ENCODE data around the gene CASKIN2.

The CASKIN2 gene

DNA sequence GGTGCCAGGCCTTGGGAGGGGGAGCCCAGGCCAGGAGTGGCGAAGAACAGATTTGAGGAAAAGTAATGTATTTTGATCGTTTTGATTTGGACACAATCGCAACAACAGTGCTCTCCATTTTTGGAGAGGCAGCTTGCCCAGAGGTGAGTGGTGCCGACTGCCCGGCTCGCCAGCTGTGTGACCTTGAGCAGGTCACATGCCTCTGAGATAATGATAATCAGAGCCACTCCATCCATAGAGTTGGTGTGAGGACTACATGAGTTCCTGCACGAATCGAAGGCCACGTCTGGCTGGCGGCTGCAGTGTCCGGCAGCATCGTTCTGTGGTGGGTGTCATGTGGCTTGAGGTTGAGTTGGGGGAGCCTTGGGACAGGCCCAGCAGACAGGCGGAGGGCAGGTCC, 30.8 kb upstream of the CASKIN2 start:
- no peak for DNase-seq (ENCODE audit: low read depth, low spot score)

DNA sequence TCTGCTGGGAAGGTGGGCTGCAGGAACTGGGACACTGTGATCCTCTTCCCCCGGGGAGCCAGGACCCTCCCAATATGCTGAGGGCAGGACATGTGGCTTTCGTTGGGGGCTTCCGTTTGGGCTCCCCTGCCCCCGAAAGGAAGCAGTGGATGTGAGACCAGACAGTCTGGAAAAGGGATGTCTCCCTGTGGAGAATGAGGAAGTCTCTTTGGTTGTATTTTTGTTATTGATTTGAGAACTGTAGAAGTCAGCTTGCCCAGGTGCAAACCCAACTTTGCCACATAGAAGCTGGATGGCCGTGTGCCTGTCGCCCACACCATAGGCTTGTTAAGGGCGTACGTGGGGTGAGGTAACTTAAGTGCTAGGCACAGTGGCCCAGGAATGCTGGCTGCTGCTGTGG, 28.9 kb upstream of the CASKIN2 start:
- no peak for DNase-seq (ENCODE audit: low read depth, low spot score)

DNA sequence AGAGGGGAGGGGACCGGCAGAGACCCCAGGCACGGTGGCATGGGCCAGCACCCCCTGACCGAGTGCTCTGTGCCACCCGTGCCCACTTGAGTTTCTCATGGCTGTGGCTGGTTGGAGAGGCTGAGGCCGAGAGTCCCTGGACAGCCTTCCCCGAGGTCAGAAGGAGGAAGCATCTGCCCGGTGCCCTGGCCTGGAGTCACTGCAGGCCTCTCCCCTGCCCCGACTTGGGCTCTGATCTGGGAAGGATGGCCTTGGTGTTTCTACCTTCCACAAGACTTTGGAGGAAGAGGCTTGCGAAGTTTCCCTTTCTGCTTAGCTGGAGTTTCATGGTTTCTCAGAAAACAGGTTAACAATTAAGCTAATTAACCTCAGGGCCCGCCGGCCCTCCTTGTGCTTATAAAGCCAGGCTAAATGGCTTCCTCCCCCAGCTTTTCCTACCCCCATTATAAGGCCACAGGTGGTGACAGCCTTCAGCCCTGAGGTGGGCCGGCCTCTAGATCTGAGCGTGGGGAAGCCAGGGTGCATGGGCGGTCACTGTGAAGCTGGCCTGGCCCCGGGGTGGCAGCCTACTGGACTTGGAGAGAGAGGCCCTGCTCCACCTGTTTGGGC, 27.5 kb upstream of the CASKIN2 start:
- DNase-seq (ENCODE audit: low read depth, low spot score): no peak

DNA sequence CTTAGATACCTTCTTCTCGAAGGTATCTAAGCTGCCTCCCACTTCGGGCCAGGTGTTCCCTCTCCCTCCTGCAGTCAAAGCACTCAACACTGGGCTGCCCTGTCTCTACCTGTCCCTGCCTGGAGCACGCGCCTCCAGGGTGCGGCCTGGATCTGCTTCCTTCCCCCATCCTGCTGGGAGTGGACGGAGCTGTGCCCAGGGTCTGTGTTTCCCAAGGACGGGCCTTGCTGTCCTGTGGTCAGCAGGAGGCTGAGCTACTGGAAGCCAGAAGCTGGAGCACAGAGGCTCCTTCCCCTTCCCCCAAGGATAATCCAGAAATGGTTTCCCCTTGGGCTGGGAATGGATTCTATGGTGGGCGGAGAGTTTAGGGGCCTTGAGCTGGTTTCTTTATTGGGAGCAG, 26.9 kb upstream of the CASKIN2 start:
- no peak for DNase-seq (ENCODE audit: low read depth, low spot score)

DNA sequence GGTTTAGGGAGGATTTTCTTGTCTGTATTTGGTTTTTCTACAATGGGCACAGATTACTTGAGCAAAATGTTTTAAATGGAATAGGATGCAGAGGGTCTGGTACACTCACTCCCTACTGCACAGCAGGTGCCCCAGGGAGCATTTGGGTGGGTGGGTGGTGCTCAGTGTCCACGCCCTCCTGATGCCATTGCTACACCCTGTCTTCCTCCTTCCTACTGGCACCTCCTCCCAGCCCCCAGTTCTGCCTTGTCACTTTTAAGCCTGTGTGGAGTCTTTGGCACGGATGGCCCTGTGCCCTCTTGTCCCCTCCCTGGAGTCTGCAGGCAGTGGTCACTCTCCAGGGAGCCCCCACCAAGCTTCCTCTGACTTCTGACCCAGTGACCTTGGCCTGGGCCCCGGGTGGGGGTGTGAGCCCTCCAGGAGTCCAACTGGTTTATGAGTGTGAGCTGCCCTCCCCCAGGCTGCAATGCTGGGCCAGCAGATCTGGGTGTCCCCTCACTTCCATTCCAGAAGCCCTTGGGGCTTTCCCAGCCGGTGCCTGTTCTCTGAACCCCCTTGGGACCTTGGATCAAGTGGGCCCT, 25.7 kb upstream of the CASKIN2 start:
- no peak for DNase-seq (ENCODE audit: low read depth, low spot score)

DNA sequence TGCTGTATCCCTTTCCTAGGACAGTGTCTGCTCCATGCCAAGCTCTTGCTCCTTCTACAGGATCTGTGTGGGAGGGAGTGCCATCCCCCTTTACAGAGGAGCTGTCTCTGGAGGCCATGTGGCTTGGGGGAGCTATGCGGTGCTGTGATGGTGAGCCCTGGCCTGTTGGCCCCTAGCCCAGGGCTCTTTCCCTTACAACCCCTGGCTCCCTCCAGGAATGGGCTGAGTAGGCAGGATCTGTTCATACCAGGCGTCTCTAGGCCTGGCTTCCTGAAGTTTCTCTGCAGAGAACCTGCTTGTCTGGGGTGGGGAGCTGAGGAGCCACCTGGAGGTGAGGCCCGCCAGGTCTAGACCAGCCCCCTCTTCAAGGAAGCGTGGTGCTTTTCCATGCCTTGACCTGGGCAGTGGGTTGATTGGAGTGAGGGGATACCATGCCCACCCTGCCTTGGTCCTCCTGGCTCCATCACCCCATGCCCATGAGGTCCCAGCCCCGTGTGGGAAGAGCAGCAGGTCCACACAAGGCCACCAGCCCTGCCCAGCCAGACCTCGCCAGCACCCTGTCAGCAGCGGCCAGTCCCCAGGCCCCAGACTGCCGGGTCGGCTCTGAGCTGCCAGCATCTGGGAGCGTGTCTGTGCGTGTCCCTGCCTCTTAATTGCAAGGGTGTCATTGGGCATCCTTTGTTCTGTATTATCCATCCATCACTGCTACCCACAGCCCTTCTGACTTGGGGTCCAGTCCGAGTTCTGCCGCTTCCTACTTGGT, 24.8 kb upstream of the CASKIN2 start:
- DNase-seq (ENCODE audit: low read depth, low spot score): peak; percentile 36

DNA sequence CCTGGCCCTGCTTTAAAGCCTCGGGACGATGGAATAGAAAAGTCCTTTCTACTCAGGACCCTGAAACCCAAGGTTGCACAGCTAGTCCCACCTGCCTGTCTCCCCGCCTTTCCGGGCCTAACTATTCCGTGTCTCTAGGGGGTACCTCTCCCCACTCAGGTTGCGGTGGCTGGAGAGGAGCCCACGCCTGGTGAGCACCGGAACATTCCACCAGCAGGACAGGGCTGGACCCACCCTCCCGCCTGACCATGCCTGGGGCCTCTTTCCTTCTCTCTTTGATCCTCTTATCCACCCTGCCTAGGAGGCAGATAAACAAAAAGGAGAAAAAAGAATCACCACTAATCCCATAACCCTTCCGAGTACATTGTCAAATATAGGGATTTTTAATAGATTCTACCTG, 21.0 kb upstream of the CASKIN2 start:
- no peak for DNase-seq (ENCODE audit: low read depth, low spot score)

DNA sequence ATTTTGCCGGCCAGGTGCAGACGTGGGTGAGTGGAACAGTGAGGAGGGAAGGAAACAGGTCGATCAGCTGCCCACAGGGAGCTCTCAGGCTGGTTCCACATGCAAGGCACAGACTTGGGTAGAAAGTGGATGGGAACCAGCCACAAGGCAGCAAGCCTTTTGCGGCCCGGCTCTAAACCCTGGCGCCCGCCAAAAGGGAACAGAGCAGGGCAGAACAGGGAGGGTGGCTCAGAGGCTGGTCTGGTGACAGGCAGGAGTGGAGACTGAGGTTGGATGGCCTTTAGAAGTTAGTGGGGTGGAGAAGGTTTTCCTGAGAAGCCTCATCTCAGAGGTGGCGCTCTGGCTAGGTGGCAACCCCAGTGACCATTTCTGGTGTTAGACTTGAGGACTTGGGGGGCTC, 20.5 kb upstream of the CASKIN2 start:
- DNase-seq (ENCODE audit: low read depth, low spot score): no peak

DNA sequence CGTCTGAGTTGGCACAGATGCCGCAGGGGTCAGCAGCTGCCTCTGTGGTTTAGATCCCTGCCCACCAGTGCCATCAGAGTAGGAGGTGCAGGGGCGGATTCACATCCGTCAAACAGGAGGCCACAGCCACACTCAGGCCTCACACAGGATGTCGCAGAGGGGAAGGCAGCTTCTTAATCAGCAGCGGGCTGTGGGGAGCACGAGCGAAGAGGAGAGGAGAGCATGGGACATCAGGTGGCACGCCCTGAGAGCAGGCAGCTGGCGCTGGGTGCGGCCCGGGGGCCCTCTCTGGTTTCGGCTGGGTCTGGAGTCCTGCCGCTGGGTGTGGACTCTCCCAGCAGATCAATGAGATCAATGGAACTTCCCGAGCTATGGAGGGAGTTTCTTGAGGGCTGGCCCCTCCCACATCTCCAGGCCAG, 19.8 kb upstream of the CASKIN2 start:
- DNase-seq (ENCODE audit: low read depth, low spot score): no peak

DNA sequence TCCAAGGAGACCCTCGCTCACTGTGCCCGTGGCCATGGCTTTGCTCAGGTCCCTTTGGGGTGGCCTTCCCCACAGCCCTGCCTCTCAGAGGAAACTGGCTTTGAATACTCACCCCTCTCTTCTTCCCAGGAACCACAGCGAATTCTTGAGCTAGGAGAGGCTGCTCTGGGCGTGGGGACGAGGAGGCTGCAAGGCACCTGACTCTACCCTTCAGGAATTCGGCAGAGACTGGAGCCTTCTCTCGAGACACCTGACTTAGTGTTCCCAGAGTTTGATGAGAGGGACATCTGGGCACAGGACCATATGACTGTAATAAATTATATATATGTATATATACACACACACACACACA, 16.4 kb upstream of the CASKIN2 start:
- peak; percentile 35 for DNase-seq (ENCODE audit: low read depth, low spot score)

DNA sequence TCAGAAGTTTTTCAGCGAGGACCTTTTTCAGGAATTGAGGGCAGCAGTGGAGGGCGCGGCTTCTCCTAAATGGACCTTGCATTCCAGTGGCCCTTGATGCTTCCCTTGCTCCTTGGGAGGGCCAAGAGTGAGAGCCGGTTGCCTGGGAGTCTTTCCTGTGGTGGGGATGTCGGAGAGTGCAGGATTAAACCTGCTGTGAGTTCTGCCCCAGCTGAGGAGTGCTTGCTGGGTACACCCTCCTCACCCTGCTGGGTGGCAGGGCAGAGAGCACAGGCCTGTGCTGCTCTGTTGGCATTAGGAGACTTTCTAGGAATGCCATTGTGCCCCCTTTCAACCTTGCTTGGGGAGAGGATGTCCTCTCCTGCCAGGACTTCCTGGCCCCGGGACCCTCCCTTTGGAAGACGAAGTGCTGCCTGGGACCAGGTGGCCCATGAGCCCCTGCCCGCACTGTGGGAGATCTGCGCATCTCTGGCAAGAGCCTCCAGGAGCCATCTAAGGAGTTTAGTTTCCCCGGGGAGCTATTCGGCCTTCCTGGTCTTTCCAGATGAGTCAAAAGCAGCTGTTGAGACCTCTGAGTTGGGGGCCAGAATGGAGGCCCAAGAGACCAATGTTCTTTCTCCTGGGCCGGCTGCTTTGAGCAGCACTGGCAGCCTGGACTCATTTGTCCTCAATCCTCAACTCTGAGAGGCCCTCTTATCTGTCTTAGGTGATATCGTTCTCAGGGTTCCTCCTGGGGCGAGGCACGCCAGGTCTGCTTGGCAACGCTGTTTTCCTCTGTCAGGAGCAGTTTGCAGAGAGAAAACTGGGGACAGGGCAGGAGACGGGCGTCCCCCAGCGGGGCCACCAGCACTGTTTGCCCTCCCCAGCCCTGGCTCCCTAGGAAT, 15.7 kb upstream of the CASKIN2 start:
- no peak for DNase-seq (ENCODE audit: low read depth, low spot score)

DNA sequence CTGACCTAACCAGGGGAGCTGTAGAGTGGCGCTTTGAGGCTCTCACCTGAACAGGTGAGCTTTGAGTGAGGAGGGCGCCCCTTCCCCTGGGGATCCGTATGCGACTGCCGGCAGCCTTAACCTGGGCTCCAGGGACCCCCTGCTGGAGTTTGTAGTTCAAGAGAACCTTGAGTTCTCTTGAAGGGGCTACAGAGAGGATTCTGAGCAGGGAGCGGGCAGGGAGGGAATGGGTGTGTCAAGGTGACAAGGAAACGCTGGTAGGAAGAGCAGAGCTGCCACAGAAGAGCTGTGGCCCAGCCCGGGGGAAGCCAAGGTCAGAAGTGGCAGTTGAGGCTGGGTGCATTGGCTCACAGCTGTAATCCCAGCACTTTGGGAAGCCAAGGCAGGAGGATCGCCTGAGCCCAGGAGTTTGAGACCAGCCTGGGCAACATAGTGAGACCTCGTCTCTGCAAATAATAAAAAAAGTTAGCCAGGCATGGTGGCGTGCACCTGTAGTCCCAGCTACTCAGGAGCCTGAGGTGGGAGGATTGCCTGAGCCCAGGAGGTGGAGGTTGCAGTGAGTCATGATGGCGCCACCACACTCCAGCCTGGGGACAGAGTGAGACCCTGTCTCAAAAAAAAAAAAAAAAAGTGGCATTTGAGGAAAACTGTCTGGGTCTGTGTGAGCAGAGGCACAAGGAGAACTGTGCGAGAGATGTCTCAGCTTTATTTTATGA, 11.4 kb upstream of the CASKIN2 start:
- DNase-seq (ENCODE audit: low read depth, low spot score): no peak

DNA sequence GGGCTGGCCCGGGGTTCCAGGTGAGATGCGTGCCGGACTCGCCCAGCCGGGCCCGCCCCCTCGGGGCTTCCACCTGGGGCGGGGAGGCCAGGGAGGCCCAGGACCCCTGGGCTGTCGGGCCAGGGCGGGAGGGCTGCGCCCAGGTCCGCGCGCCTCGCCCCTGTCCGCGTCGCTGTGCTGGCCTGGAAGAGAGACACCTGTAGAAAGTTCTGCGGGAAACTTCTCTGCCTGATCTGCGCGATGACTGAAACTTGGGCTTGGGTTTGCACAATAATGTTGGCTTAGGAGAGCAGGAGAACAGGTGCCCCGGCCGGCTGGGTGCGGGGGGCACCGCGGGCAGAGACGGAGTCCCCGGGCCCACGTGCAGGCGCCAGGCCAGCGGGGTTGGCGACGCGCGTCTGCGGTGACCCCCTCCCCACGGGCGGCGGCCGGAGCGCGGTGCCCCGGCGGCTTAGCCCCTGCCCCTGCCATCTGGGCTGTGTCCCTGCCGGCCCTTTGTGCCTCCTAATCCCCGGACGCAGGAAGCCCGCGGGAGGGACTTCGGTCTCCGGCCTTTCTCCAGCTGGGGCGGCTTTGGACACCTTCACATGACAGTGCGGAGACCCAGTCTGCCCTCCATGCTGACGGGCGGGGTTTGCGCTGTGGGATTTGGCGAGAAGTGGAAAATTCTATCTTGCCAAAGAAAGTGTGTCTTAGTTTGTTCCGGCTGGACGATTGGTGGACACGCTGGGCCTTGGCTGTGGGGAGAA, 10.6 kb upstream of the CASKIN2 start:
- DNase-seq (ENCODE audit: low read depth, low spot score): no peak

DNA sequence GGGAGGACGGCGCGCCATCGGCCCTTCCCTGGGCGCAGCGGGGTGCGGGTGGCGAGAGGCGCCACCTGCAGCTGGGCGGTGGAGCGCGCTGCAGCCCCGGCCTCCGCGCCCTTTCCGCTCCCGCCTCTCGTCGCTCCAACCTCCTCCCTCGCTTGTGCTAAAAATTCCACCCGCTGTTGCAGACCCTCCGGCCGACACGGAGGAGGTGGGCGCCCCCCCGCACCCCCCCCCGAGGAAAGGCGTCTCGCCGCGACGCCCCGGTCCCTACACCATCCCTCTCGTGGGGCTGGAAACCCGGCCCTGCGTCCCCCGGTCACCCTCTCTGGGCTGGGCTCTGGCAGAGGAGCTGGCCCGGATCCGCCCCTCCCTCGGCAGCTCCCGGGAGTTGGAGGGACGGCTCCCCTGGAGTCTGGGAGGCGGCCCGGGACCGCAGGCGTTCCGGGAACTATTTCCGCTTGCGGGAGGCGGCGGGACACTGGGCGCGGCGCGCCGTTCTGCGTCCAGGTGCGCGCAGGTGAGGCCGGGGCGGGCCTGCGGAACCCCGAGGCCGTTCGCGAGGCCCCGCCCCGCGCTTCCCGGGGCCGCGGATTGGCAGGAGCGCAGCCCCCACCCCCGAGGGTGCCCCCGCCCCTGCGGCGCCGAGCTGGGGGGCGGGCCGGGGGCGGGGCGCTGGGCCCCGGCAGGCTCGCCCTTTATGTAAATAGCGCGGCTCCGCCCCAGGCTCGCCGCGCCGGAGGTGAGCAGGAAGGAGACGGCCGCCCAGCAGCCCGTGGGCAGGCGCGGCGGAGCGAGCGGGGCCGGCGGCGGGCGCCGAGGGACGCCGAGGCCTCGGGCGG, 9.9 kb upstream of the CASKIN2 start, which contains the start of gene LLGL2:
LLGL2 (plus strand) TSS at position 728 of the 836 bp plus-strand sequence. CDS start 17,730 bp downstream, outside the sequence.
- peak; percentile 85 for DNase-seq (ENCODE audit: low read depth, low spot score)

DNA sequence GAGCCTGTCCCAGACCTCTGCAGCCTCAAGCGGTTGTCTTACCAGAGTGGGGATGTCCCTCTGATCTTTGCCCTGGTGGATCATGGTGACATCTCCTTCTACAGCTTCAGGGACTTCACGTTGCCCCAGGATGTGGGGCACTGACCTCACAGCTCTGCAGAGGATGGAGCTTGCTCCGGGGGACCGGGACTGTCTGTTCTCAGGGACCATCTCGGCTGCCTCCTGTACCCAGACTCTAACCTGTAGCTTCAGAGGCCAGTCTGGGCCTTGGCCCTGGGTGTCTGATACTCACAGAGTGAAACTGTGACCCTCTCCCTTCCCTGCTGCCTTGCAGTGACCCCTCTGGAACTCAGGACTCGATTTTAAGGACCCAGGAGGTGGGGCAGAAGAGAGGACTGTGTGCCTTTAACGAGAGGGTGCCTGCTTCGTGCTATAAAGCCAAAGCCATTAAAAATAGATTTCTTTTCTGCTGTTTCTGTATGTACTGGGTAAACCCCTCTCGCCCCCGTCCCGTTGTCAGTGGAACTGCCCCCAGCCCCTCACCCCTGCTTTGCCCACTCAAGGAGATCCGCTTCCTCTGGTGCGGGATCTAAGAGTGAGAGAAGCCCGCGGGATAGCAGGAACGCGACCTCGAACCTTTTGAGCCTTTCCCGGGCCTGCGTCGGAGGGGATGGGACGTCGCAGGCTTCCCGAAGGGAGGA, 9.1 kb upstream of the CASKIN2 start:
- no peak for DNase-seq (ENCODE audit: low read depth, low spot score)

DNA sequence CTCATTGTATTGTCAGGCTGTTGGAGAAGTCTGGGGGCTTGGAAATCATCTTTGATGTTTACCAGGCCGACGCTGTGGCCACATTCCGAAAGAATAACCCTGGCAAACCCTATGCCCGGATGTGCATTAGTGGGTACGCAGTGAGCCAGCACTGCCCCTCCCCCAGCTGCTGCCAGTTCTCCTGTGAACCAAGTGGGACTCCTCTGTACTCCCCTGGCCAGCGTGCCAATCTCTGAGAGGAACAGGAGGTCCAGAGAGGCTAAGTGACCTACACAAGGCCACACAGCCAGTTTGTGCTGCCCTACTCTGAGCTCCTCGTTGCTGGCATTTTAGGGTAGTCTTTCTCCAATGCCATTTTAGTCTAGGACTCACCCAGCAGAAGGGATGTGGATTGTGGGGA, 8.3 kb upstream of the CASKIN2 start:
- no peak for DNase-seq (ENCODE audit: low read depth, low spot score)

DNA sequence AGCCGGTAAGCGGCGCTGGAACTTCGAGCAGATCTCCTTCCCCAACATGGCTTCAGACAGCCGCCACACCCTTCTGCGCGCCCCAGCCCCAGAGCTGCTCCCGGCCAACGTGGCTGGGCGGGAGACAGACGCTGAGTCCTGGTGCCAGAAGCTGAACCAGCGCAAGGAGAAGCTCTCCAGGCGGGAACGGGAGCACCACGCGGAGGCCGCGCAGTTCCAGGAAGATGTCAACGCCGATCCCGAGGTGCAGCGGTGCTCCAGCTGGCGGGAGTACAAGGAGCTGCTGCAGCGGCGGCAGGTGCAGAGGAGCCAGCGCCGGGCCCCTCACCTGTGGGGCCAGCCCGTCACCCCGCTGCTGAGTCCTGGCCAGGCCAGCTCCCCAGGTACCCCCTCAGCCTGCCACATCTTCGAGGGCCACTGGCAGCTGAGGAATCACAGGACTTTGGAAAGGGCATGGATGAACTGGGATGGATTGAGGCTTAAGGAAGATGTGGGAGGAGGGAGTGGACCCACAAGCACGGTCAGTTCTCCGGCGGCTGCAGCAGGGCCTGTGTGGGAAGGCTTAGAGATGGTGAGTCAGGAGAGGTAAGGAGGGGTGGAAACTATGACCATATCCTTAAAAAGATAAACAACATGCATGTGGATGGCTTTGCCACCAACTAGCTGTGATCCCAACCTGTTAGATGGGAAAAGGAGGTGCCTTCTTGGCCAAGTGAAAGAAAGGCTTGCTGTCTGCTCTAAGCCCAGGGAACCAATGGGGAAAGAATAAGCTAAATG, 6.8 kb upstream of the CASKIN2 start:
- DNase-seq (ENCODE audit: low read depth, low spot score): no peak

DNA sequence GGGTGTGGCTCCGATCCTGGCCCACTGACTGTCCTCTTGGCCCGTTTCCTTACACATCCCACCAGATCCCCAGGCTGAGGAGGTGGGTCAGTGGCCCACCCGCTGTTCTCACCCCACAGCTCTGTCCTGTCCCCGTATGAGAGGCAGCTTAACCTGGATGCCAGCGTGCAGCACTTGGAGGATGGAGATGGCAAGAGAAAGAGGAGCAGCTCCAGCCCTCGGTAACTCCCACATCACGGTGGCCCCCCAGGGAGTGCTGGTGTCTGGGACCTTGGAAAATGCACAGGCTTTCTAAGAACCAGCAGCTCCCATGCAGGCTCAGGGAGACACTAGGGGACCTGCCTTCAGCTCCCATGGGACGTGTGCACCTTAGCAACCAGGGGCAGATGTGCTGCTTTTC, 6.0 kb upstream of the CASKIN2 start:
- no peak for DNase-seq (ENCODE audit: low read depth, low spot score)

Measured in astrocyte of the hippocampus (primary cell).